Measurements from ENCODE around the gene CAMKMT. TPM values are rescaled to one million over a fixed set of nuclear protein-coding genes. Genes with fewer than 3 reads are reported as not detected.

The CAMKMT gene
- total RNA-seq, 4 donors from 2014 or later: 2.9 to 18.8 (median 11.2) TPM

- peaks cover 0 to 3% of the 10 kb centered on the region in 2 donors for H3K9me3 ChIP-seq
- intact Hi-C loops (cut with DNase I; ENCODE audit: low total_unique reads): no loop called here
- no peaks in the 10 kb centered on the region for H3K4me1 ChIP-seq
- H3K36me3 ChIP-seq: no peaks in the 10 kb centered on the region
- H3K27ac ChIP-seq: no peak overlapping the region
- no peak for DNase-seq
- H3K27me3 ChIP-seq: no peaks in the 10 kb centered on the region
- H3K4me3 ChIP-seq: no peak overlapping the region
- TF ChIP-seq, protein P1, sequence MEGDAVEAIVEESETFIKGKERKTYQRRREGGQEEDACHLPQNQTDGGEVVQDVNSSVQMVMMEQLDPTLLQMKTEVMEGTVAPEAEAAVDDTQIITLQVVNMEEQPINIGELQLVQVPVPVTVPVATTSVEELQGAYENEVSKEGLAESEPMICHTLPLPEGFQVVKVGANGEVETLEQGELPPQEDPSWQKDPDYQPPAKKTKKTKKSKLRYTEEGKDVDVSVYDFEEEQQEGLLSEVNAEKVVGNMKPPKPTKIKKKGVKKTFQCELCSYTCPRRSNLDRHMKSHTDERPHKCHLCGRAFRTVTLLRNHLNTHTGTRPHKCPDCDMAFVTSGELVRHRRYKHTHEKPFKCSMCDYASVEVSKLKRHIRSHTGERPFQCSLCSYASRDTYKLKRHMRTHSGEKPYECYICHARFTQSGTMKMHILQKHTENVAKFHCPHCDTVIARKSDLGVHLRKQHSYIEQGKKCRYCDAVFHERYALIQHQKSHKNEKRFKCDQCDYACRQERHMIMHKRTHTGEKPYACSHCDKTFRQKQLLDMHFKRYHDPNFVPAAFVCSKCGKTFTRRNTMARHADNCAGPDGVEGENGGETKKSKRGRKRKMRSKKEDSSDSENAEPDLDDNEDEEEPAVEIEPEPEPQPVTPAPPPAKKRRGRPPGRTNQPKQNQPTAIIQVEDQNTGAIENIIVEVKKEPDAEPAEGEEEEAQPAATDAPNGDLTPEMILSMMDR (IDR thresholded peaks at IDR 0.05): no peak
- TF ChIP-seq POLR2A (IDR thresholded peaks at IDR 0.05): no peak
Observed at GRCh38 chr2:44786817-44787214, 425.1 kb downstream of the CAMKMT start.

GRCh38 chr2:44787663-44788062, 425.9 kb downstream of the CAMKMT start:
- no peaks in the 10 kb centered on the region for H3K27me3 ChIP-seq
- no peaks in the 10 kb centered on the region for H3K36me3 ChIP-seq
- no peaks in the 10 kb centered on the region for H3K4me1 ChIP-seq
- no peak for DNase-seq
- no peak overlapping the region for H3K4me3 ChIP-seq
- TF ChIP-seq, protein P1 (IDR thresholded peaks at IDR 0.05): no peak
- no peak for TF ChIP-seq POLR2A (IDR thresholded peaks at IDR 0.05)
- H3K9me3 ChIP-seq: peaks cover 0 to 1% of the 10 kb centered on the region in 2 donors
- intact Hi-C loops (cut with DNase I; ENCODE audit: low total_unique reads): no loop called here
- H3K27ac ChIP-seq: no peak overlapping the region

DNA sequence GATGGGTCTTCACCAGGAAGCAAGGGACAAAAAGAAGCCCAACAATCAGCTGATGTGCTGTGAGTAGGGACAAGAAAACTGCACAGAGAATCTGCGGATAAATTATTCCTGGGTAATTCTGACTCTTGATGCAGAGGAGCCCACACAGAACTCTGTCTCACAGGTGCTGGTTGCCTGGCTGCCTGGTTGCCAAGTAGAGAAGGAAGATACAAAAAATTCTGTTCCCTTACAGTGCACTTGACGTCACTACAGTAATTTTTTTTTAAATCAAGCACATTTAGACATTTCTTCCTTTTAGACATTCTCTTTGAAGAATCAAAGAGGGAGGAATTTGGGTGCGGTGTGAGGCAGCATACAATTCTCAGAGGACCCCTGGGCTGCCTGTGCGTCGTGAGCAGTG, 427.7 kb downstream of the CAMKMT start:
- TF ChIP-seq, protein P1 (IDR thresholded peaks at IDR 0.05): no peak
- TF ChIP-seq POLR2A (IDR thresholded peaks at IDR 0.05): no peak
- Histone ChIP-seq H3K36me3 (no peaks in the 10 kb centered on the region), H3K9me3 (no peaks in the 10 kb centered on the region), H3K4me1 (no peaks in the 10 kb centered on the region), H3K27ac (no peak overlapping the region), H3K27me3 (no peaks in the 10 kb centered on the region), H3K4me3 (no peak overlapping the region)
- DNase-seq: no peak
- intact Hi-C loops (cut with DNase I; ENCODE audit: low total_unique reads): no loop called here

DNA sequence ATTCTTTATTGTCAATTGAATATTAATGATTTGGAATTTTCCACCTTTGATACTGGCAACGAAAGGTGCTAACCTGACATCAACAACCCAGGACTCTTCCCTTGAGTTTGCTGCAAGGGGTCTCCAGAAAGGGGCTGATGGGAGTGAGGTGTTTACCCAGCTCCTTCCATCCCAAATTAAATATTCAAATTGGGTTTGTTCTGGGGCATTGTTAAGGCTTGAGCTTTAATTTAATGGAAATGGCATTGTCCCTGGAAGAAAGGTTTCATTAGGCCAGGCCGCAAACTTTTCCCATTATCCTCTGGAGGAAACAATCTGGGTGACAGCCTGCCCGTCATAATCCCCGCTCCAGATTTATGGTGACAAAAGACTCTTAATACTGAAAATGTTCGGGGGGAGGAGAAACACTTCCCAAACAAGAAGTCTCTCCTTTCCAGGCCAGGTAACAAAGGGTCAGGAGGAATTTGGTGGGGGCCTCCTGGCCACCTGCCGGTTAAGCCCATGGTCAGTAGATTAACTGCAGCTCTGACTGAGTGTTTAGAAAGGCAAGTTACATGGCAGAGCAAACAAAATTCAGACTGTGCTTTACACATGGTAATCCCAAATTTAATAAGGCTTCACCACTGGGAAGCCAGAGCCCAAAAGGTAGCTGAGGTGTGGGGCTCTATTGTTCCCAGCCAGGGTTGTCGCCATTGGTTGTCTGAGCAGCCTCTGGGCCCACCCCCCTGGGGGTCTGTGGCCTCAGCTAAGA, 428.4 kb downstream of the CAMKMT start:
- intact Hi-C loops (cut with DNase I; ENCODE audit: low total_unique reads): no loop called here
- Histone ChIP-seq H3K36me3 (no peaks in the 10 kb centered on the region), H3K27me3 (no peaks in the 10 kb centered on the region)

DNA sequence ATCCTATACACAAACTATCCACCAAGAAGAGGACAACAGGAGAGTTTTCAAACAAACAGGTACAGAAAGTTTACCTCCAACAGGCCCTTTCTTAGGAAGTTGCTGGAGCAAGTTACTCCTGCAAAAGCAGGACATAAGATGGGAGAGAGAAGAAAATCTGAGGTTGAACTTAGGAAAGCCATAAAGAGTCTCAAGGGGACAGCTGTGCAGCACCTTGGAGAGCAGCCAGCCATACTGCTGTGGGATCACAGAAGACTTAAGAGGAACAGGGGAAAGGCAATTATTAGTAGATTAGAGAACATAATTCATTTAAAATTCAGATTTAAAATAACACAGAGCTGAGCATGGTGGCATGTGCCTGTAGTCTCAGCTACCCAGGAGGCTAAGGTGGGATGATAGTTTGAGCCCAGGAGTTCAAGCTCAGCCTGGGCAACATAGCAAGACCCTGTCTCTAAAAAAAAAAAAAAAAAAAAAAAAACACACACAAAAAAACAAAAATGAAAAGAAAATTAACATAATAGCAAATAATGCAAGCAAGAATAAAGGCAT, 431.6 kb downstream of the CAMKMT start:
- H3K27ac ChIP-seq: no peak overlapping the region

More for the DNA sequence above, 428.4 kb downstream of the CAMKMT start:
- DNase-seq: no peak
- H3K4me3 ChIP-seq: no peak overlapping the region
- no peak for TF ChIP-seq POLR2A (IDR thresholded peaks at IDR 0.05)
- TF ChIP-seq, protein P1 (IDR thresholded peaks at IDR 0.05): no peak
- no peaks in the 10 kb centered on the region for H3K4me1 ChIP-seq
- no peak overlapping the region for H3K27ac ChIP-seq
- H3K9me3 ChIP-seq: no peaks in the 10 kb centered on the region

More for the DNA sequence above, 431.6 kb downstream of the CAMKMT start:
- no peak for DNase-seq
- H3K27me3 ChIP-seq: no peaks in the 10 kb centered on the region
- no peak overlapping the region for H3K4me3 ChIP-seq
- no peak for TF ChIP-seq POLR2A (IDR thresholded peaks at IDR 0.05)
- TF ChIP-seq, protein P1 (IDR thresholded peaks at IDR 0.05): no peak
- no peaks in the 10 kb centered on the region for H3K9me3 ChIP-seq
- intact Hi-C loops (cut with DNase I; ENCODE audit: low total_unique reads): no loop called here
- no peaks in the 10 kb centered on the region for H3K4me1 ChIP-seq
- no peaks in the 10 kb centered on the region for H3K36me3 ChIP-seq
